Progenitor cell of endocrine pancreas (in vitro differentiated cells): ENCODE results near the gene ETHE1. TPM values are rescaled to one million over a fixed set of nuclear protein-coding genes. Genes with fewer than 3 reads are reported as not detected.
"Not testable (repeated sequence)": the region's sequence is repeated elsewhere in the genome, so short reads cannot be mapped to it uniquely, and the experiment has no call there.

Source experiments
- DNase-seq: peaks from one replicate; pipeline ENCODE4 v3.0.0; 2021; ENCODE audit warnings: low spot score; ENCODE audit not compliant: unreplicated experiment
- H3K27ac Mint-ChIP-seq: 2 replicates; pipeline ENCODE4 v1.8.0; 2021; ENCODE audit warnings: mild to moderate bottlenecking, moderate library complexity, mixed read lengths
- H3K27me3 Mint-ChIP-seq: 2 replicates; pipeline ENCODE4 v1.8.0; 2021; ENCODE audit warnings: mixed read lengths
- H3K36me3 Mint-ChIP-seq: 2 replicates; pipeline ENCODE4 v1.8.0; 2022; ENCODE audit warnings: mixed read lengths; ENCODE audit not compliant: insufficient read depth
- H3K4me1 Mint-ChIP-seq: 2 replicates; pipeline ENCODE4 v1.8.0; 2021; ENCODE audit warnings: low read depth, mixed read lengths
- H3K4me3 Mint-ChIP-seq: 2 replicates; pipeline ENCODE4 v1.8.0; 2021; ENCODE audit warnings: low read depth, mild to moderate bottlenecking, moderate library complexity, mixed read lengths
- H3K9me3 Mint-ChIP-seq: 2 replicates; pipeline ENCODE4 v1.8.0; 2021; ENCODE audit warnings: low read depth, mixed read lengths
- CTCF ChIP-seq: fragments of 200-600 bp; sonication (generic); IDR thresholded peaks from one replicate; pipeline ENCODE4 v1.5.0; 2021; ENCODE audit warnings: antibody characterized with exemption, mild to moderate bottlenecking; ENCODE audit not compliant: unreplicated experiment
- total RNA-seq: library from RNA; stranded (reverse); gene quantifications from 2 replicates; pipeline ENCODE4 v1.2.1, GENCODE V29; 2021

The ETHE1 gene
- total RNA-seq, 1 donor from 2014 or later, result 28.0 TPM

GRCh38 chr19:43551399-43552197 is 24.6 kb upstream of the ETHE1 start:
- Mint-ChIP-seq H3K27me3 (no peaks in the 10 kb centered on the region), H3K4me1 (no peaks in the 10 kb centered on the region), H3K4me3 (no peak overlapping the region), H3K27ac (no peak overlapping the region), H3K9me3 (no peaks in the 10 kb centered on the region), H3K36me3 (peaks cover 28% of the 10 kb centered on the region)
- DNase-seq, result no peak
- no peak for TF ChIP-seq CTCF

GRCh38 chr19:43548706-43549105 is 21.7 kb upstream of the ETHE1 start:
- H3K27ac Mint-ChIP-seq, result no peak overlapping the region
- H3K4me1 Mint-ChIP-seq, result no peaks in the 10 kb centered on the region
- no peak for TF ChIP-seq CTCF
- H3K9me3 Mint-ChIP-seq, result no peaks in the 10 kb centered on the region
- no peak for DNase-seq
- no peaks in the 10 kb centered on the region for H3K27me3 Mint-ChIP-seq
- no peak overlapping the region for H3K4me3 Mint-ChIP-seq
- peaks cover 31% of the 10 kb centered on the region for H3K36me3 Mint-ChIP-seq

- not testable (repeated sequence) for H3K4me3 Mint-ChIP-seq, H3K27ac Mint-ChIP-seq, DNase-seq, H3K9me3 Mint-ChIP-seq, H3K4me1 Mint-ChIP-seq, H3K27me3 Mint-ChIP-seq
- H3K36me3 Mint-ChIP-seq, result peaks cover 33% of the 10 kb centered on the region
These were observed 20.9 kb upstream of the ETHE1 start for GRCh38 chr19:43547926-43548325.

- DNase-seq, result no peak
- no peaks in the 10 kb centered on the region for H3K27me3 Mint-ChIP-seq
- H3K4me1 Mint-ChIP-seq, result no peaks in the 10 kb centered on the region
- H3K36me3 Mint-ChIP-seq, result peaks cover 36% of the 10 kb centered on the region
- no peaks in the 10 kb centered on the region for H3K9me3 Mint-ChIP-seq
- no peak for TF ChIP-seq CTCF
- H3K27ac Mint-ChIP-seq, result no peak overlapping the region
- no peak overlapping the region for H3K4me3 Mint-ChIP-seq
These were observed 19.6 kb upstream of the ETHE1 start for GRCh38 chr19:43546581-43546980.

- H3K9me3 Mint-ChIP-seq, result no peaks in the 10 kb centered on the region
- no peak for DNase-seq
- peaks cover 35% of the 10 kb centered on the region for H3K36me3 Mint-ChIP-seq
- no peaks in the 10 kb centered on the region for H3K4me1 Mint-ChIP-seq
- no peak overlapping the region for H3K4me3 Mint-ChIP-seq
- H3K27me3 Mint-ChIP-seq, result no peaks in the 10 kb centered on the region
- no peak for TF ChIP-seq CTCF
- H3K27ac Mint-ChIP-seq, result no peak overlapping the region
These were observed 19.0 kb upstream of the ETHE1 start for GRCh38 chr19:43545981-43546380.

GRCh38 chr19:43545276-43545675 is 18.3 kb upstream of the ETHE1 start:
- no peak overlapping the region for H3K4me3 Mint-ChIP-seq

More at GRCh38 chr19:43545276-43545675, 18.3 kb upstream of the ETHE1 start:
- Mint-ChIP-seq H3K4me1 (no peaks in the 10 kb centered on the region), H3K36me3 (peaks cover 36% of the 10 kb centered on the region), H3K27me3 (no peaks in the 10 kb centered on the region), H3K9me3 (no peaks in the 10 kb centered on the region), H3K27ac (no peak overlapping the region)
- DNase-seq, result no peak
- no peak for TF ChIP-seq CTCF
